ENCODE results near the gene NSDHL.

The NSDHL gene

GRCh38 chrX:152814048-152814447 lies 16.8 kb upstream of the NSDHL start:
- Mint-ChIP-seq H3K27me3 (ENCODE audit: low read depth) (no peaks in the 10 kb centered on the region), H3K36me3 (ENCODE audit: low read depth) (no peaks in the 10 kb centered on the region), H3K4me3 (no peak overlapping the region), H3K27ac (no peak overlapping the region), H3K4me1 (peaks cover 7% of the 10 kb centered on the region), H3K9me3 (peaks cover 3% of the 10 kb centered on the region)
- TF ChIP-seq, protein P1, sequence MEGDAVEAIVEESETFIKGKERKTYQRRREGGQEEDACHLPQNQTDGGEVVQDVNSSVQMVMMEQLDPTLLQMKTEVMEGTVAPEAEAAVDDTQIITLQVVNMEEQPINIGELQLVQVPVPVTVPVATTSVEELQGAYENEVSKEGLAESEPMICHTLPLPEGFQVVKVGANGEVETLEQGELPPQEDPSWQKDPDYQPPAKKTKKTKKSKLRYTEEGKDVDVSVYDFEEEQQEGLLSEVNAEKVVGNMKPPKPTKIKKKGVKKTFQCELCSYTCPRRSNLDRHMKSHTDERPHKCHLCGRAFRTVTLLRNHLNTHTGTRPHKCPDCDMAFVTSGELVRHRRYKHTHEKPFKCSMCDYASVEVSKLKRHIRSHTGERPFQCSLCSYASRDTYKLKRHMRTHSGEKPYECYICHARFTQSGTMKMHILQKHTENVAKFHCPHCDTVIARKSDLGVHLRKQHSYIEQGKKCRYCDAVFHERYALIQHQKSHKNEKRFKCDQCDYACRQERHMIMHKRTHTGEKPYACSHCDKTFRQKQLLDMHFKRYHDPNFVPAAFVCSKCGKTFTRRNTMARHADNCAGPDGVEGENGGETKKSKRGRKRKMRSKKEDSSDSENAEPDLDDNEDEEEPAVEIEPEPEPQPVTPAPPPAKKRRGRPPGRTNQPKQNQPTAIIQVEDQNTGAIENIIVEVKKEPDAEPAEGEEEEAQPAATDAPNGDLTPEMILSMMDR (IDR thresholded peaks at IDR 0.05; ENCODE audit: unreplicated experiment in 3 of 3), result no peak

DNA sequence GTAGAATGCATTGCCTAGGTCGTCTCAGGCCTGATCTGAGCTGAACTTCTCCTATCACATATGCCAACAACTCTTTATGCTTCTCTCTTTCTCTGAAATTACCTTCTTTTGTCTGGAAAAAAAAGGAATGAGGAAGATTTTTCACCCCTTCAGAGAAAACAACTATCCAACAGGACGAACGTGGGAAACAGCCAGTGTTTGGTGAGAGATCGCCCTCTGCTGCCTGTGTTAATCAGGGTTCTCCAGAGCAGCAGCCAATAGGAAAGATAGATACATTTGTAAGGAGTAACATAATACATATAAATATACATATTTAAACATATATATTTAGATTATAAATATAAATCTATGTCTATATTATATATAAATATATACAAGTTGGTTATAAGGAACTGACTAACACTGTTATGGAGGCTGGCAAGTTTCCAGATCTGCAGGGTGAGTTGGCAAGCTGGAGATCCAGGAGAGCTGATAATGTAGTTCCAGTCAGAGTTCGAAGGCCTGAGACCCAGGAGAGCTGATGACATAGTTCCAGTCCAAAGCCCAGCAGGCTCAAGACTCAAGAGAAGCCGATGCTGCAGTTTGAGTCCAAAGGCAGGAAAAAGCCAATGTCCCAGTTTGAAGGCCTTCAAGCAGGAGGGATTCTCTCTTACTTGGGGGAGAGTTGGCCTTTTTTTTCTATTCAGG lies 13.6 kb upstream of the NSDHL start:
- H3K4me3 Mint-ChIP-seq, result no peak overlapping the region

GRCh38 chrX:152818356-152818755 lies 12.5 kb upstream of the NSDHL start:
- peak overlapping the region in 2 of 3 experiments; percentile 14 to 35 for H3K27ac Mint-ChIP-seq
- no peaks in the 10 kb centered on the region for H3K36me3 Mint-ChIP-seq (ENCODE audit: low read depth)
- no peak overlapping the region for H3K4me3 Mint-ChIP-seq
- TF ChIP-seq, protein P1 (IDR thresholded peaks at IDR 0.05; ENCODE audit: unreplicated experiment in 3 of 3), result no peak
- H3K9me3 Mint-ChIP-seq, result no peaks in the 10 kb centered on the region
- H3K4me1 Mint-ChIP-seq, result peaks cover 7% of the 10 kb centered on the region
- H3K27me3 Mint-ChIP-seq (ENCODE audit: low read depth), result no peaks in the 10 kb centered on the region

More for the DNA sequence above, 13.6 kb upstream of the NSDHL start:
- TF ChIP-seq, protein P1 (IDR thresholded peaks at IDR 0.05; ENCODE audit: unreplicated experiment in 3 of 3), result peak; percentile 36 to 56 (median 47)
- peak overlapping the region in 1 of 3 experiments; percentile 62 for H3K27ac Mint-ChIP-seq
- H3K4me1 Mint-ChIP-seq, result peaks cover 7% of the 10 kb centered on the region
- no peaks in the 10 kb centered on the region for H3K9me3 Mint-ChIP-seq
- H3K27me3 Mint-ChIP-seq (ENCODE audit: low read depth), result no peaks in the 10 kb centered on the region
- no peaks in the 10 kb centered on the region for H3K36me3 Mint-ChIP-seq (ENCODE audit: low read depth)

DNA sequence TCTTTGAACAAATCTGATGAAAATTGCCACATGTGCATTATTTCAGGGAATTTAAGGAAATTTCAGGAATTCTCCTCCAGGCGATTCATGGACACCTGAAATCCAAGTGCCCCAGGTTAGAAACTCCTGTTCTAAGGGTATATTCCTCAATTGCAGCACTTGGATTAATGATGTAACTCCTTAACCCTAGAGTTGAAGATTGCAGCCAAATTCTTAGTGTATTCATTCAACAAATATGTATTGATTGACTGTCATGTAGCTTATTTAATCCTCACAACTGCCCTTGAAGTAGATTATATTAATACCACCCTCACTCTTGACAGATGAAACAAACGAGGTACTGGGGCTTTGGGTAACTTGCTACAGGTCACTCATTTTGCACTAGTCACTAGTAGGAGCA lies 11.6 kb upstream of the NSDHL start:
- H3K36me3 Mint-ChIP-seq (ENCODE audit: low read depth), result no peaks in the 10 kb centered on the region

GRCh38 chrX:152819732-152820131 lies 11.1 kb upstream of the NSDHL start:
- H3K27me3 Mint-ChIP-seq (ENCODE audit: low read depth), result no peaks in the 10 kb centered on the region
- peaks cover 7% of the 10 kb centered on the region for H3K4me1 Mint-ChIP-seq
- no peak overlapping the region for H3K4me3 Mint-ChIP-seq
- TF ChIP-seq, protein P1 (IDR thresholded peaks at IDR 0.05; ENCODE audit: unreplicated experiment in 3 of 3), result no peak
- no peaks in the 10 kb centered on the region for H3K9me3 Mint-ChIP-seq
- H3K27ac Mint-ChIP-seq, result no peak overlapping the region
- no peaks in the 10 kb centered on the region for H3K36me3 Mint-ChIP-seq (ENCODE audit: low read depth)

More for the DNA sequence above, 11.6 kb upstream of the NSDHL start:
- H3K27ac Mint-ChIP-seq, result no peak overlapping the region
- H3K4me3 Mint-ChIP-seq, result no peak overlapping the region
- TF ChIP-seq, protein P1 (IDR thresholded peaks at IDR 0.05; ENCODE audit: unreplicated experiment in 3 of 3), result no peak
- no peaks in the 10 kb centered on the region for H3K27me3 Mint-ChIP-seq (ENCODE audit: low read depth)
- no peaks in the 10 kb centered on the region for H3K9me3 Mint-ChIP-seq
- peaks cover 7% of the 10 kb centered on the region for H3K4me1 Mint-ChIP-seq

Measured in nephron (organoid).